ENCODE measurements around the gene FRZB.
"Not testable (repeated sequence)": the region's sequence is repeated elsewhere in the genome, so short reads cannot be mapped to it uniquely, and the experiment has no call there.

Gene FRZB

GRCh38 chr2:182887753-182888415 is 21.4 kb upstream of the FRZB start:
- no peak for DNase-seq

- no peak for DNase-seq
Observed at GRCh38 chr2:182887093-182887492, 20.7 kb upstream of the FRZB start.

GRCh38 chr2:182885771-182886170 is 19.3 kb upstream of the FRZB start:
- no peak for DNase-seq

- no peak for DNase-seq
Observed at GRCh38 chr2:182883451-182883850, 17.0 kb upstream of the FRZB start.

GRCh38 chr2:182880100-182880499 is 13.7 kb upstream of the FRZB start:
- not testable (repeated sequence) for DNase-seq

- DNase-seq = not testable (repeated sequence)
Observed at GRCh38 chr2:182876653-182877052, 10.2 kb upstream of the FRZB start.

GRCh38 chr2:182870227-182870626 is 3.8 kb upstream of the FRZB start:
- peak; percentile 72 for DNase-seq

GRCh38 chr2:182868054-182868796 is 1.8 kb upstream of the FRZB start:
- peak; percentile 82 for DNase-seq

- DNase-seq = peak; percentile 48
Observed at GRCh38 chr2:182867426-182868053, 1.1 kb upstream of the FRZB start.

GRCh38 chr2:182866095-182866460 is 359 bp downstream of the FRZB start:
- peak; percentile 59 for DNase-seq

GRCh38 chr2:182864949-182865570 is 1.4 kb downstream of the FRZB start:
- peak; percentile 69 for DNase-seq

- DNase-seq = peak; percentile 1
Observed at GRCh38 chr2:182863642-182864041, 2.8 kb downstream of the FRZB start.

- peak; percentile 42 for DNase-seq
Observed at GRCh38 chr2:182862091-182862490, 4.3 kb downstream of the FRZB start.

GRCh38 chr2:182860858-182861257 is 5.6 kb downstream of the FRZB start:
- DNase-seq = no peak

GRCh38 chr2:182858671-182859070 is 7.8 kb downstream of the FRZB start:
- no peak for DNase-seq

- DNase-seq = no peak
Observed at GRCh38 chr2:182855376-182855775, 11.1 kb downstream of the FRZB start.

- DNase-seq = no peak
Observed at GRCh38 chr2:182854375-182855105, 11.9 kb downstream of the FRZB start.

GRCh38 chr2:182852801-182853200 is 13.6 kb downstream of the FRZB start:
- no peak for DNase-seq

GRCh38 chr2:182852090-182852489 is 14.3 kb downstream of the FRZB start:
- peak; percentile 81 for DNase-seq

GRCh38 chr2:182845794-182846417 is 20.5 kb downstream of the FRZB start:
- DNase-seq = no peak

- no peak for DNase-seq
Observed at GRCh38 chr2:182836451-182836850, 30.0 kb downstream of the FRZB start.

- no peak for DNase-seq
Observed at GRCh38 chr2:182834293-182834692, 32.1 kb downstream of the FRZB start.

Measured in NCI-H69 (cell line).